Naive B cell (primary cell): ENCODE data around the gene MMP14. TPM values are rescaled to one million over a fixed set of nuclear protein-coding genes. Genes with fewer than 3 reads are reported as not detected.
"Not testable (repeated sequence)": the region's sequence is repeated elsewhere in the genome, so short reads cannot be mapped to it uniquely, and the experiment has no call there.

Experiments
- ATAC-seq, 2 donors: fragments of 150-1000 bp; cut with Tn5 transposase; 2 replicates each; pipeline ENCODE4 v1.10.0; 2021; ENCODE audit warnings: low read depth in 2 of 2, mild to moderate bottlenecking in 2 of 2, moderate library complexity in 2 of 2
- DNase-seq: peaks from one replicate; pipeline ENCODE4 v3.0.0; 2022
- H3K27ac Mint-ChIP-seq, 6 donors: one replicate each; pipeline ENCODE4 v1.8.0; 2020 to 2022; ENCODE audit warnings: mild to moderate bottlenecking in 6 of 6, mixed read lengths in 6 of 6, moderate library complexity in 5 of 6, inconsistent platforms in 2 of 6
- H3K27me3 Mint-ChIP-seq, 3 donors: one replicate each; pipeline ENCODE4 v1.8.0; 2021 to 2022; ENCODE audit warnings: mixed read lengths in 3 of 3, mild to moderate bottlenecking in 1 of 3
- H3K36me3 Mint-ChIP-seq, 2 donors: one replicate each; pipeline ENCODE4 v1.8.0; 2020 to 2022; ENCODE audit warnings: mixed read lengths in 2 of 2, inconsistent platforms in 1 of 2, mild to moderate bottlenecking in 1 of 2
- H3K4me1 Mint-ChIP-seq, 3 donors: one replicate each; pipeline ENCODE4 v1.8.0; 2020 to 2022; ENCODE audit warnings: mixed read lengths in 3 of 3, inconsistent platforms in 1 of 3, mild to moderate bottlenecking in 1 of 3, moderate library complexity in 1 of 3
- H3K4me3 Mint-ChIP-seq, 8 donors: one replicate each; pipeline ENCODE4 v1.8.0; 2020 to 2022; ENCODE audit warnings: mild to moderate bottlenecking in 8 of 8, mixed read lengths in 8 of 8, moderate library complexity in 8 of 8, inconsistent platforms in 2 of 8
- H3K9me3 Mint-ChIP-seq, 7 donors: one replicate each; pipeline ENCODE4 v1.8.0; 2020 to 2022; ENCODE audit warnings: mixed read lengths in 7 of 7, mild to moderate bottlenecking in 5 of 7, inconsistent platforms in 2 of 7, moderate library complexity in 1 of 7
- polyA plus RNA-seq, 6 donors: library from polyadenylated mRNA; unstranded; fragments of 300-500 nt; fragmentation: Illumina TruSeq; gene quantifications; one replicate each; pipeline ENCODE4 v1.2.3, GENCODE V29; 2021; ENCODE audit warnings: low read depth in 6 of 6

The MMP14 gene
- polyA plus RNA-seq, 6 donors from 2014 or later = not detected

DNA sequence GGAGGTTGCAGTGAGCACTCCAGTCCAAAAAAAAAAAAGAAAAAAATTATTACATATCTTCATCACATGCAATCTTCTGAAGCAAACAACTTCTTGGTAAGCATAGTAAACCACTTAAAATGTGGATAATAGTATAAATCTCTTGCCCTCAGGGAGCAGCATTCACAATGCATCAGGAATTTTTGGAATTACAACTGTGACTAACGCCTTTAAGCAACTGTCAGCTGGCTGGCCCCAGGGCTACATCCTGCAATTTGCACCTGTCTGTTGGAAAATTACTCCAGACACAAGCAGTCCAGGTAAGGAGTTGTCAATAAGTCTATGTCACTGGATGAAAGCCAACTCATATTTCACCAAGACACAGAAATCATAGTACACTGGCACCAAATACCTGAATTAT, 15.7 kb upstream of the MMP14 start:
- peaks cover 36 to 86% (median 58%) of the 10 kb centered on the region in 3 donors for H3K4me1 Mint-ChIP-seq
- H3K27me3 Mint-ChIP-seq = no peaks in the 10 kb centered on the region
- DNase-seq (no peak), ATAC-seq (no peak)
- peaks cover 0 to 2% (median 0%) of the 10 kb centered on the region in 7 donors for H3K9me3 Mint-ChIP-seq
- H3K27ac Mint-ChIP-seq = peak overlapping the region in 3 of 6 donors; percentile 12 to 87 (median 44)
- no peaks in the 10 kb centered on the region for H3K36me3 Mint-ChIP-seq
- peak overlapping the region in 5 of 8 donors; percentile 9 to 92 (median 73) for H3K4me3 Mint-ChIP-seq

GRCh38 chr14:22821193-22822015, 15.0 kb upstream of the MMP14 start:
- H3K36me3 Mint-ChIP-seq = no peaks in the 10 kb centered on the region
- no peak for ATAC-seq
- H3K27ac Mint-ChIP-seq = peak overlapping the region; percentile 45 to 89 (median 84)
- no peaks in the 10 kb centered on the region for H3K27me3 Mint-ChIP-seq
- H3K9me3 Mint-ChIP-seq = no peaks in the 10 kb centered on the region
- H3K4me3 Mint-ChIP-seq = peak overlapping the region; percentile 65 to 94 (median 83)
- peaks cover 34 to 82% (median 56%) of the 10 kb centered on the region in 3 donors for H3K4me1 Mint-ChIP-seq
- DNase-seq = no peak

DNA sequence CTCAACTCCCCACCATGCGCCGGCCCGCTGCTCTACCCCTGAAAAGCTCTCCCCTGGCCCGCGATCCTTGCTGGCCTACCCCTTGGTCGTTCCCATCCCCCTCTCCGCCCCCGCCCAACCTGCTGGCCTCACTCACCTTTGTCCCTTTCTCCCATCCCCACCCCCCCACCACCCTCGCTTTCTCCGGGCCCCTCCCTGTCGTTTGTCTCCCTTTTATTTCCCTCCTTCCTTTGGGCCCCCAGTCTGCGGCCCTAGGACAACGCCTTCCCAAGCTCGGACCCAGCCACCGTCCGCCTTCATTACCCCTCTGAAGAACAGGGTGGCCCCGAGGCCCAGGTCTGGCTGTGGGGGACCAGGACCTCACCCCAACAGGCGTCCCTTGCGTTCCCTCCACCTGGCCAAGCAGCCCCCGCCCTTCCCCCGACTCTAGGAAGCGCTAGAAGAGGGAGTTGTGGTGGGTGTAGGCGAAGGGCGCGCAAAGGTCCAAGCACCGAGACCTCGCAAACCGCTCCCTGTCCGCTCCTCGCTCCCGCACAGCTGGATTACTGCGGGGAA, 14.3 kb upstream of the MMP14 start:
- Mint-ChIP-seq H3K4me1 (peaks cover 34 to 78% (median 56%) of the 10 kb centered on the region in 3 donors), H3K36me3 (no peaks in the 10 kb centered on the region), H3K9me3 (no peaks in the 10 kb centered on the region), H3K27me3 (no peaks in the 10 kb centered on the region), H3K4me3 (peak overlapping the region; percentile 73 to 94 (median 88)), H3K27ac (peak overlapping the region in 5 of 6 donors; percentile 47 to 87 (median 69))
- ATAC-seq (no peak), DNase-seq (no peak)

GRCh38 chr14:22822571-22823098, 13.8 kb upstream of the MMP14 start:
- Mint-ChIP-seq H3K27me3 (no peaks in the 10 kb centered on the region), H3K4me1 (peaks cover 34 to 74% (median 55%) of the 10 kb centered on the region in 3 donors), H3K9me3 (no peaks in the 10 kb centered on the region), H3K4me3 (peak overlapping the region; percentile 73 to 94 (median 88)), H3K27ac (peak overlapping the region; percentile 73 to 95 (median 89)), H3K36me3 (no peaks in the 10 kb centered on the region)
- DNase-seq (peak; percentile 69), ATAC-seq (peak; percentile 74 to 81)

- peak overlapping the region; percentile 35 to 85 (median 64) for H3K4me3 Mint-ChIP-seq
Observed at GRCh38 chr14:22824711-22825359, 11.6 kb upstream of the MMP14 start.

GRCh38 chr14:22829076-22829660, 7.2 kb upstream of the MMP14 start:
- Mint-ChIP-seq H3K4me3 (peak overlapping the region; percentile 85 to 97 (median 94)), H3K27ac (peak overlapping the region; percentile 91 to 99 (median 96)), H3K4me1 (peaks cover 25 to 47% (median 45%) of the 10 kb centered on the region in 3 donors)
- not testable (repeated sequence) for H3K9me3 Mint-ChIP-seq, ATAC-seq, H3K36me3 Mint-ChIP-seq, H3K27me3 Mint-ChIP-seq, DNase-seq

More at GRCh38 chr14:22824711-22825359, 11.6 kb upstream of the MMP14 start:
- ATAC-seq (no peak), DNase-seq (no peak)
- Mint-ChIP-seq H3K27me3 (no peaks in the 10 kb centered on the region), H3K36me3 (peaks cover 0 to 4% of the 10 kb centered on the region in 2 donors), H3K9me3 (peaks cover 0 to 3% (median 0%) of the 10 kb centered on the region in 7 donors), H3K4me1 (peaks cover 23 to 63% (median 45%) of the 10 kb centered on the region in 3 donors), H3K27ac (peak overlapping the region in 4 of 6 donors; percentile 32 to 81 (median 55))

DNA sequence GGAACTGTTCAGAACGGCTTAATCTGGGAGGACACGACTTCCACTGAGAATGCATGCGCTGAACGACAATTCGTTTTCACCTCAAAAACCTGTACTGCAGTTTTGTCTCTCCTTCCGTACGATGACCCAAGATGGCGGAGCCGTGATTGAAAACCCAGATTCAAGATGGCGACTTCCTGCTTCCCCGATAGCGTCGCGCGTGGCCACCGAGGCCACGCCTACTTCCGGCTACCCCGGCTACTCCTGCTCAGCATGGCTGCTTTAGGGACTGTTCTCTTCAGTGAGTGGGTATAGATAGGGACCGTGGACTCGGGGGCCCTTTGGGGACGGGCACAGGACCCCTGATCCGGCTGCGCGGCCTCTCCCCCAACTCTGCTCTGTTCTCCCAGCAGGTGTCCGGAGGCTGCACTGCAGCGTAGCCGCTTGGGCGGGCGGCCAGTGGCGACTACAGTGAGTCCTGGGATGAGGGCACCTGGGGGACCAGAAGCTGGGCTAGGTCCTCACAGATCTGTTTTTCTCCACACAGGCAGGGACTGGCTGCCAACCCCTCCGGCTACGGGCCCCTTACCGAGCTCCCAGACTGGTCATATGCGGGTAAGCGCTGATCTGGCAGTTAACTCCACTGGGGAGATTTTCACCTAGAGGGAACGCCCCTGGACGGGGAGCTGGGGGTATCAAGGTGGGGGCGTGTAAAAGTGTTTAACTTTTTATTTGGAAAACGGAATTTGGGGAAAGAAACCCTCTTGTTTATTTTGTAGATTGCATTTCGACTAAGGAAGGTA, 6.5 kb upstream of the MMP14 start, which contains the start of gene MRPL52:
MRPL52 (plus strand) TSS at position 227 of the 782 bp plus-strand sequence; CDS start at position 253, 26 bp downstream.
- peaks cover 25 to 40% (median 38%) of the 10 kb centered on the region in 3 donors for H3K4me1 Mint-ChIP-seq
- H3K4me3 Mint-ChIP-seq = peak within 1 kb of the TSS; percentile 85 to 97 (median 94)
- H3K27me3 Mint-ChIP-seq = no peaks in the 10 kb centered on the region
- DNase-seq = peak; percentile 82
- ATAC-seq = peak; percentile 93 to 94
- H3K36me3 Mint-ChIP-seq = peaks cover 4 to 8% of the 10 kb centered on the region in 2 donors
- peak within 1 kb of the TSS; percentile 91 to 99 (median 96) for H3K27ac Mint-ChIP-seq
- H3K9me3 Mint-ChIP-seq = peaks cover 0 to 3% (median 0%) of the 10 kb centered on the region in 7 donors

GRCh38 chr14:22830443-22831010, 5.9 kb upstream of the MMP14 start:
- Mint-ChIP-seq H3K27ac (peak overlapping the region; percentile 12 to 99 (median 96)), H3K36me3 (peaks cover 4 to 8% of the 10 kb centered on the region in 2 donors), H3K4me3 (peak overlapping the region; percentile 85 to 97 (median 94)), H3K9me3 (peaks cover 0 to 3% (median 0%) of the 10 kb centered on the region in 7 donors), H3K4me1 (peaks cover 27 to 42% (median 37%) of the 10 kb centered on the region in 3 donors), H3K27me3 (no peaks in the 10 kb centered on the region)
- ATAC-seq (peak; percentile 12 to 20), DNase-seq (no peak)

DNA sequence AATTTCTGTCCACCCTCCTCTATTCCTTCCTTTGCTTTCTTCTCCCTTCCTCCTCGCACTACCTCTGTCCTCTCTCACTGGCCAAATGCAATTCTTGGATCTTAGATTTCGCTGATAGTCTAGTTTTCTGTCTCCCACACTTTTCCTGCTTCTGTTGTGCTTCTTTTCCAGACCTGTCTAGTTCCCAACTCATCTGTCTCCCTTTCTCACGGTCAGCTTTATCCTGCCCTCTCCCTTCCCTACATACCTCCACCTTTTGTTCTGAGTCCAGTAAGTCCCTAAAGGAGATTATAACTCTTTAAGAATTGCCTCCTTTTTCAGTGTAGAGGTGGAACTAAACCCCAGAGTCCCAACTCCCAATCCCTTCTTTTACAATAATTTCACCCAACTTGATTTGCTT, 880 bp upstream of the MMP14 start:
- peaks cover 0 to 8% of the 10 kb centered on the region in 2 donors for H3K36me3 Mint-ChIP-seq
- H3K4me1 Mint-ChIP-seq = peaks cover 30 to 57% (median 48%) of the 10 kb centered on the region in 3 donors
- H3K27ac Mint-ChIP-seq = peak overlapping the region in 5 of 6 donors; percentile 60 to 91 (median 83)
- peaks cover 0 to 18% (median 0%) of the 10 kb centered on the region in 3 donors for H3K27me3 Mint-ChIP-seq
- ATAC-seq (no peak), DNase-seq (no peak)
- no peaks in the 10 kb centered on the region for H3K9me3 Mint-ChIP-seq
- H3K4me3 Mint-ChIP-seq = peak overlapping the region in 7 of 8 donors; percentile 25 to 99 (median 96)

DNA sequence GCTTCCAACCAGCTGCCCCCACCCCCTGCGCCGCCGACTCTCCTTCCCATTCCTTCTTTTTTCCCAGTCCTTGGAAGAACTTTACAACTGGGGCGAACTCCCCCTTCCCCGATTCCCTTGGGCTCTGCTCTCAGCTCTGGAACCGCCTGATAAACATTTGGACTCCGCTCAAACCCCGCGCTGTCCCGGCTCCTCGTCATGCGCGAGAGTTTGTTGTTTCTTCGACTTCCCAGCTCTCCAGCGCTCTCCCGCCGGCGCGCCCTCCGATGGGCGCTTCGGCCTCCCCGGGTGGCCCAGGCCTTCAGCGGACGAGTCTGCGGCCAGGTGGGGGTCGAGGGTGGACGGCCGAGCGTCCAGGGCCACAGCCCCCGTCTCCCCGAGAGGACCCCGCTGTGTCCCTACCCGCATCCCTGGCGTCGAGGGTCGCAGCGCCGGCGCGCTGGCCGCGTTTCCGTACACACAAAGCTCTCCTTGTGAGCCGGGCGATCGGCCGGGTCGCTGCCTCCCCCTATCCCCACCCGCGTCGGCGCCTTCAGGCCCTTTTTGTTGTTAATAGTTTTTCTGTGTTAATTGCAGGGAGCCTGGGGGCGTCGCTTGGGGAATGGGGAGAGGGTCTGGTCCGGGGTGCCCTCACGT, 847 bp downstream of the MMP14 start:
- H3K9me3 Mint-ChIP-seq = no peaks in the 10 kb centered on the region
- H3K27ac Mint-ChIP-seq = peak overlapping the region; percentile 11 to 98 (median 80)
- ATAC-seq (peak; percentile 57 to 58), DNase-seq (no peak)
- peaks cover 0 to 2% of the 10 kb centered on the region in 2 donors for H3K36me3 Mint-ChIP-seq
- peaks cover 0 to 25% (median 0%) of the 10 kb centered on the region in 3 donors for H3K27me3 Mint-ChIP-seq
- peaks cover 17 to 40% (median 33%) of the 10 kb centered on the region in 3 donors for H3K4me1 Mint-ChIP-seq
- H3K4me3 Mint-ChIP-seq = peak overlapping the region; percentile 92 to 99 (median 96)

- Mint-ChIP-seq H3K27me3 (peaks cover 0 to 25% (median 0%) of the 10 kb centered on the region in 3 donors), H3K36me3 (no peaks in the 10 kb centered on the region), H3K27ac (peak overlapping the region in 2 of 6 donors; percentile 91 to 98), H3K4me1 (peaks cover 17 to 39% (median 33%) of the 10 kb centered on the region in 3 donors), H3K9me3 (no peaks in the 10 kb centered on the region), H3K4me3 (peak overlapping the region; percentile 68 to 99 (median 84))
- ATAC-seq (peak in 1 of 2 donors; percentile 27), DNase-seq (no peak)
Observed at GRCh38 chr14:22837750-22838538, 1.6 kb downstream of the MMP14 start.
